Smooth muscle cell (in vitro differentiated cells): ENCODE results near the gene MRPS18C. TPM values are rescaled to one million over a fixed set of nuclear protein-coding genes. Genes with fewer than 3 reads are reported as not detected.

Experiments
- DNase-seq: peaks from one replicate; lab custom pipeline; 2025; ENCODE audit not compliant: unreplicated experiment; lab: John Stamatoyannopoulos, UW
- H2AFZ ChIP-seq: fragments of 200-600 bp; sonication (generic); 2 replicates; pipeline ENCODE4 v1.6.0; 2016; ENCODE audit warnings: antibody characterized with exemption, low read depth, mild to moderate bottlenecking
- H3F3A ChIP-seq: fragments of 200-600 bp; sonication (generic); 2 replicates; pipeline ENCODE4 v1.6.0; 2017; ENCODE audit warnings: antibody characterized with exemption, low read depth
- H3K27ac ChIP-seq: fragments of 200-600 bp; sonication (generic); 2 replicates; pipeline ENCODE4 v1.5.1; 2016; ENCODE audit warnings: low read depth, mild to moderate bottlenecking
- H3K27me3 ChIP-seq: fragments of 200-600 bp; sonication (generic); 2 replicates; pipeline ENCODE4 v1.6.1; 2016; ENCODE audit warnings: low read depth, mild to moderate bottlenecking
- H3K36me3 ChIP-seq: fragments of 200-600 bp; sonication (generic); 2 replicates; pipeline ENCODE4 v1.5.1; 2016; ENCODE audit warnings: low read depth
- H3K4me1 ChIP-seq: fragments of 200-600 bp; sonication (generic); 2 replicates; pipeline ENCODE4 v1.5.1; 2016; ENCODE audit warnings: low read depth
- H3K4me2 ChIP-seq: fragments of 200-600 bp; sonication (generic); 2 replicates; pipeline ENCODE4 v1.6.0; 2016; ENCODE audit warnings: mild to moderate bottlenecking
- H3K4me3 ChIP-seq: fragments of 200-600 bp; sonication (generic); 2 replicates; pipeline ENCODE4 v1.5.1; 2016; ENCODE audit warnings: mild to moderate bottlenecking
- H3K79me2 ChIP-seq: fragments of 200-600 bp; sonication (generic); 2 replicates; pipeline ENCODE4 v1.6.0; 2016; ENCODE audit warnings: low read depth, mild to moderate bottlenecking
- H3K9ac ChIP-seq: fragments of 200-600 bp; sonication (generic); 2 replicates; pipeline ENCODE4 v1.6.0; 2016; ENCODE audit warnings: low read depth
- H3K9me3 ChIP-seq: fragments of 200-600 bp; sonication (generic); replicated peaks from 2 replicates; pipeline ENCODE4 v1.5.1; 2016; ENCODE audit warnings: low read depth
- H4K20me1 ChIP-seq: fragments of 200-600 bp; sonication (generic); 2 replicates; pipeline ENCODE4 v1.6.0; 2016; ENCODE audit warnings: low read depth
- WGBS: methylation state at CpG from one replicate; pipeline ENCODE4 v1.1.7; 2016; ENCODE audit warnings: low lambda C conversion rate; 5-methylcytosine and 5-hydroxymethylcytosine counted together
- polyA plus RNA-seq: library from polyadenylated mRNA; unstranded; fragments of >200 nt; fragmentation: Nextera tagmentation; extraction: Ambion mirVana; gene quantifications from 2 replicates; pipeline ENCODE4 v1.2.1, GENCODE V29; 2016
- total RNA-seq: library from RNA; depleted of rRNA; stranded (reverse); fragments of >200 nt; gene quantifications from 2 replicates; pipeline ENCODE4 v1.2.3, GENCODE V29; 2014
- TF ChIP-seq, protein P1 (sequence below): fragments of 200-600 bp; sonication (generic); IDR thresholded peaks from 2 replicates; pipeline ENCODE4 v1.5.1; 2017; ENCODE audit warnings: borderline replicate concordance, mild to moderate bottlenecking, antibody characterized with exemption; ENCODE audit not compliant: insufficient read depth, poor library complexity, severe bottlenecking

Gene MRPS18C
- total and polyA plus RNA-seq, 2 experiments from 2014 or later: 24.2 to 121 TPM

DNA sequence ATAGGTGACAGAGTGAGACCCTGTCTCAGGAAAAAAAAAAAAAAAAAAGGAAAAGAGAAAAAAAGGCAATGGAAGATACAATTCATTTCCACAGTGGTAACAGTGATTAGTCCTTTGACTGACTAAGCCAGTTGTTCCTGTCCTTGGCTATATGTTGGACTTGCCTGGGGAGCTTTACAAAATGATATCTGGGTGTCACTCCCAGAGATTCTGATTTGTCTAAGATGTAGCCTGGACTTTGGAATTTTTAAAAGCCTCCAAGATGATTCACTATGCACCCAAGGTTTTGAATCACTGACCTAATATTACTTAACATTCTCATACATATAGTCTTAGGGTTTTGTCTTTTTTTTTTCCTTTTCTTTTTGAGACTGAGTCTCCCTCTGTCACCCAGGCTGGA lies 17.1 kb upstream of the MRPS18C start:
- Histone ChIP-seq H3K4me3 (no peak overlapping the region), H3F3A (no peaks in the 10 kb centered on the region), H3K4me1 (no peaks in the 10 kb centered on the region), H3K4me2 (no peak overlapping the region), H3K9me3 (no peaks in the 10 kb centered on the region), H3K27me3 (no peaks in the 10 kb centered on the region), H3K27ac (no peak overlapping the region), H3K36me3 (peaks cover 3% of the 10 kb centered on the region), H3K9ac (no peak overlapping the region), H3K79me2 (no peaks in the 10 kb centered on the region), H2AFZ (no peak overlapping the region), H4K20me1 (no peaks in the 10 kb centered on the region)
- DNase-seq: no peak
- TF ChIP-seq, protein P1, sequence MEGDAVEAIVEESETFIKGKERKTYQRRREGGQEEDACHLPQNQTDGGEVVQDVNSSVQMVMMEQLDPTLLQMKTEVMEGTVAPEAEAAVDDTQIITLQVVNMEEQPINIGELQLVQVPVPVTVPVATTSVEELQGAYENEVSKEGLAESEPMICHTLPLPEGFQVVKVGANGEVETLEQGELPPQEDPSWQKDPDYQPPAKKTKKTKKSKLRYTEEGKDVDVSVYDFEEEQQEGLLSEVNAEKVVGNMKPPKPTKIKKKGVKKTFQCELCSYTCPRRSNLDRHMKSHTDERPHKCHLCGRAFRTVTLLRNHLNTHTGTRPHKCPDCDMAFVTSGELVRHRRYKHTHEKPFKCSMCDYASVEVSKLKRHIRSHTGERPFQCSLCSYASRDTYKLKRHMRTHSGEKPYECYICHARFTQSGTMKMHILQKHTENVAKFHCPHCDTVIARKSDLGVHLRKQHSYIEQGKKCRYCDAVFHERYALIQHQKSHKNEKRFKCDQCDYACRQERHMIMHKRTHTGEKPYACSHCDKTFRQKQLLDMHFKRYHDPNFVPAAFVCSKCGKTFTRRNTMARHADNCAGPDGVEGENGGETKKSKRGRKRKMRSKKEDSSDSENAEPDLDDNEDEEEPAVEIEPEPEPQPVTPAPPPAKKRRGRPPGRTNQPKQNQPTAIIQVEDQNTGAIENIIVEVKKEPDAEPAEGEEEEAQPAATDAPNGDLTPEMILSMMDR: no peak

DNA sequence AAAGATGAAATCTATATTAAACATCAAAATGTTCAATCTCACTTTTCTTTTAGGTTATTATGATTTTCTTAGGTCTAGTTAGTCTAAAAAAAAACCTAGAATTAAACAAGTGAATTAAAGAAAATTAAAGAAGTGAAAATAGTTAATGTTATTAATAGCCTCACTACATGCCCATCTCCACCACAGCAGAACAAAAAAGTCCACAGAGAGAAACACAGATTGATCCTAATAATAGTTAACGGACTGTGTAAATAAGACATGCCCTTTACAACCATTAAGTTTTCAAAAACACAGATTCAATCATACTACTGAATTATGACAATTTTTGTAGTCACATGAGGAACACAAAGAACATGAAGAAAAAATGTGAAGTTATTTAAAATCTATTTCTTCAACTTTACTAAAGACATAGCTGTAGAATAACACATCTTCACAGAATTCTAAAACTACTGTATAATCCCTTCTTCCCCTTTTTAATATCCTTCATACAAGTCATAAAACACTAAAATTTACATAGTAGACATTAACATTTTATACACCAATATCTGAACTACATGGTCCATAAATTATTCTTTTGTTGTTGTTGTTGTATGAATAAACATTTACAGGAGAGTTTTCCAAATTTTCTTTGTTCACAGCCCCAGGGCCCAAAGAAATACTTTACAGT lies 15.6 kb upstream of the MRPS18C start:
- Histone ChIP-seq H2AFZ (no peak overlapping the region), H3K9me3 (no peaks in the 10 kb centered on the region), H3K4me3 (no peak overlapping the region), H3F3A (no peaks in the 10 kb centered on the region), H4K20me1 (no peaks in the 10 kb centered on the region), H3K4me2 (no peak overlapping the region), H3K27ac (no peak overlapping the region), H3K27me3 (no peaks in the 10 kb centered on the region), H3K79me2 (no peaks in the 10 kb centered on the region), H3K9ac (no peak overlapping the region), H3K36me3 (peaks cover 3% of the 10 kb centered on the region), H3K4me1 (no peaks in the 10 kb centered on the region)
- TF ChIP-seq, protein P1: no peak
- DNase-seq: no peak
- WGBS: 98% methylated on average over 1 of the region's 1 CpG

DNA sequence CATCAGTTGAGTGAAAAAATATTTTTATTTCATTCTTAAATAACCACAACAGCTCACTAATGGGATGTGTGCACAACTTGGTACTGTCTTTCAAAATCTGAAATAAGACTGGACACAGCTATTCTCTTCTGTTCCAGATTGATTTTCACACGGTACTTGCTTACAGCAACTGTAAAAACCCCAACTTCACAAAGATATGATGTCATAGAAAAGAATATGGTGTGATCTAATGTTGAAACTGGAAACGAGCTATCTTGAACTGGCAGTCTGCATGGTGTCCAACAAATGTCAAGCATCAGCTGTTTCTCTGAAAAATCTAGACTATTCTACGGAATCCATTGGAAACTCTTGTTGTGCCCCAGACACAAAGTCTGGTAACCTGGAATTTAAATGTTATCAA lies 15.0 kb upstream of the MRPS18C start:
- no peaks in the 10 kb centered on the region for H3K9me3 ChIP-seq
- TF ChIP-seq, protein P1: no peak
- 89% methylated on average over 3 of the region's 3 CpGs for WGBS
- H3K36me3 ChIP-seq: peaks cover 3% of the 10 kb centered on the region
- H3K27me3 ChIP-seq: no peaks in the 10 kb centered on the region
- H3F3A ChIP-seq: no peaks in the 10 kb centered on the region
- H3K4me3 ChIP-seq: no peak overlapping the region
- no peak overlapping the region for H3K9ac ChIP-seq
- H2AFZ ChIP-seq: no peak overlapping the region
- H3K4me2 ChIP-seq: no peak overlapping the region
- DNase-seq: no peak
- no peaks in the 10 kb centered on the region for H4K20me1 ChIP-seq
- no peaks in the 10 kb centered on the region for H3K79me2 ChIP-seq
- no peaks in the 10 kb centered on the region for H3K4me1 ChIP-seq
- no peak overlapping the region for H3K27ac ChIP-seq

DNA sequence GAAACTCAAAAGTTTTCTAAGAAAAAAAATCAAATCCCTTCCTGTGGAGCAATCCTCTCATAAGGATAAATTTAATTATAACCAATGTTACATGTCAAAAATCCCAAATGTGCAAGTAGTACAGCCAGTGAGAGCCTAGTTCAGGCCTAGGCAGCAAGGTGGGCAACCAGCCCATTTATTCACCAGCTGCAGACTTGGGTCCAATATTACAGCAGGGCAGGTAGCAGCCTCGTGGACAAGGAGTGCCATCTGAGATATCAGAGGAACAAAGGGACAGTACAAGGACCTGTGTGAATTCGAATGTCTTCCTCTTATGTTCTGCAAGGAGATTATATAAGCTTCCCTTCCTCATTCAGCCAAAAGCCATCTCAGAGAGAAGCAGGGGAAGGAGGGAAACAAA lies 6.8 kb upstream of the MRPS18C start:
- Histone ChIP-seq H3K9ac (no peak overlapping the region), H3F3A (no peaks in the 10 kb centered on the region), H4K20me1 (no peaks in the 10 kb centered on the region), H3K9me3 (no peaks in the 10 kb centered on the region), H3K4me1 (no peaks in the 10 kb centered on the region), H3K4me2 (no peak overlapping the region), H2AFZ (no peak overlapping the region), H3K27me3 (no peaks in the 10 kb centered on the region), H3K27ac (no peak overlapping the region), H3K79me2 (peaks cover 5% of the 10 kb centered on the region), H3K36me3 (no peaks in the 10 kb centered on the region), H3K4me3 (no peak overlapping the region)
- 81% methylated on average over 2 of the region's 2 CpGs for WGBS
- no peak for DNase-seq
- TF ChIP-seq, protein P1: no peak
